Mesenchymal stem cell (in vitro differentiated cells and primary cell): Measurements from ENCODE around the gene CYP27B1.

ENCODE experiments used
- DNase-seq: peaks from one replicate; pipeline ENCODE4 v3.0.0-alpha.2; 2013
- H2AFZ ChIP-seq: one replicate; pipeline ENCODE4 v1.6.1; 2013; ENCODE audit warnings: low read depth, mild to moderate bottlenecking, control low read depth, inconsistent platforms, low read length, moderate library complexity
- H2AK5ac ChIP-seq: 2 replicates; pipeline ENCODE4 v1.6.1; 2013; ENCODE audit warnings: low read length, moderate library complexity, mild to moderate bottlenecking, inconsistent platforms; ENCODE audit not compliant: severe bottlenecking
- H2BK120ac ChIP-seq: one replicate; pipeline ENCODE4 v1.6.1; 2013; ENCODE audit warnings: low read depth, mild to moderate bottlenecking, inconsistent platforms, low read length, moderate library complexity
- H2BK12ac ChIP-seq, 2 experiments: one replicate each; pipeline ENCODE4 v1.6.1; 2013; ENCODE audit warnings: inconsistent platforms in 2 of 2, low read length in 2 of 2, mild to moderate bottlenecking in 2 of 2, moderate library complexity in 2 of 2, control low read depth in 1 of 2
- H2BK15ac ChIP-seq: one replicate; pipeline ENCODE4 v1.6.1; 2013; ENCODE audit warnings: mild to moderate bottlenecking, low read depth, inconsistent platforms; ENCODE audit not compliant: poor library complexity, severe bottlenecking
- H2BK5ac ChIP-seq: 2 replicates; pipeline ENCODE4 v1.6.1; 2013; ENCODE audit warnings: low read depth, mild to moderate bottlenecking, low read length, control low read depth, inconsistent platforms; ENCODE audit not compliant: poor library complexity, severe bottlenecking
- H3K14ac ChIP-seq, 2 experiments: one replicate each; pipeline ENCODE4 v1.6.1; 2013; ENCODE audit warnings: inconsistent platforms in 2 of 2, low read length in 2 of 2, control low read depth in 1 of 2, mild to moderate bottlenecking in 1 of 2, moderate library complexity in 1 of 2
- H3K18ac ChIP-seq, 2 experiments: one replicate each; pipeline ENCODE4 v1.6.1; 2013; ENCODE audit warnings: inconsistent platforms in 2 of 2, low read length in 2 of 2, control low read depth in 1 of 2, low read depth in 1 of 2, mild to moderate bottlenecking in 1 of 2
- H3K23ac ChIP-seq, 2 experiments: one replicate each; pipeline ENCODE4 v1.6.1; 2013; ENCODE audit warnings: inconsistent platforms in 2 of 2, low read length in 2 of 2, mild to moderate bottlenecking in 2 of 2, moderate library complexity in 2 of 2, control low read depth in 1 of 2
- H3K27ac ChIP-seq: 2 replicates; pipeline ENCODE4 v1.5.1; 2013; ENCODE audit warnings: mild to moderate bottlenecking, moderate library complexity, low read length, control low read depth, inconsistent platforms; ENCODE audit not compliant: poor library complexity, severe bottlenecking
- H3K27me3 ChIP-seq, 2 experiments: 2 replicates each; pipeline versions ENCODE4 v1.6.1 to v1.7.0; 2013; ENCODE audit warnings: low read length in 2 of 2, mild to moderate bottlenecking in 2 of 2, moderate library complexity in 2 of 2, control low read depth in 1 of 2, inconsistent platforms in 1 of 2; ENCODE audit not compliant: control insufficient read depth in 1 of 2, insufficient read depth in 1 of 2
- H3K36me3 ChIP-seq, 2 experiments: 2 replicates each; pipeline versions ENCODE4 v1.6.1 to v1.7.0; 2013; ENCODE audit warnings: low read length in 2 of 2, control low read depth in 1 of 2, inconsistent platforms in 1 of 2, low read depth in 1 of 2, mild to moderate bottlenecking in 1 of 2; ENCODE audit not compliant: insufficient read depth in 2 of 2, control insufficient read depth in 1 of 2
- H3K4ac ChIP-seq, 2 experiments: one replicate each; pipeline ENCODE4 v1.6.1; 2013; ENCODE audit warnings: inconsistent platforms in 2 of 2, low read length in 2 of 2, mild to moderate bottlenecking in 2 of 2, moderate library complexity in 2 of 2, control low read depth in 1 of 2, low read depth in 1 of 2
- H3K4me1 ChIP-seq: 2 replicates; pipeline ENCODE4 v1.6.1; 2013; ENCODE audit warnings: low read depth, low read length, control low read depth; ENCODE audit not compliant: control insufficient read depth, insufficient read depth
- H3K4me2 ChIP-seq: 2 replicates; pipeline ENCODE4 v1.6.1; 2013; ENCODE audit warnings: low read length, mild to moderate bottlenecking, inconsistent platforms; ENCODE audit not compliant: poor library complexity, severe bottlenecking
- H3K4me3 ChIP-seq, 2 experiments: 2 replicates each; pipeline versions ENCODE4 v1.5.1 to v1.7.0; 2013; ENCODE audit warnings: low read length in 2 of 2, mild to moderate bottlenecking in 2 of 2, control low read depth in 1 of 2, low read depth in 1 of 2; ENCODE audit not compliant: insufficient read depth in 1 of 2
- H3K79me1 ChIP-seq: replicated peaks from 2 replicates; pipeline ENCODE4 v1.6.1; 2013; ENCODE audit warnings: mild to moderate bottlenecking, control low read depth, low read length, inconsistent platforms; ENCODE audit not compliant: poor library complexity, severe bottlenecking
- H3K9ac ChIP-seq: 2 replicates; pipeline ENCODE4 v1.7.0; 2013; ENCODE audit warnings: mild to moderate bottlenecking, low read length, moderate library complexity
- H3K9me3 ChIP-seq: 2 replicates; pipeline ENCODE4 v1.7.0; 2013; ENCODE audit warnings: mild to moderate bottlenecking, low read length; ENCODE audit not compliant: control insufficient read depth
- H4K8ac ChIP-seq: one replicate; pipeline ENCODE4 v1.6.1; 2013; ENCODE audit warnings: inconsistent platforms, mild to moderate bottlenecking, low read length, moderate library complexity
- H4K91ac ChIP-seq: one replicate; pipeline ENCODE4 v1.6.1; 2013; ENCODE audit warnings: mild to moderate bottlenecking, low read length, inconsistent platforms
- WGBS: methylation state at CpG from one replicate; pipeline ENCODE4 v1.1.7; 2013; ENCODE audit warnings: mixed read lengths; 5-methylcytosine and 5-hydroxymethylcytosine counted together

The CYP27B1 gene

GRCh38 chr12:57744194-57744776, 22.6 kb downstream of the CYP27B1 start:
- Histone ChIP-seq H2BK120ac (peak overlapping the region; percentile 77), H2AFZ (peak overlapping the region; percentile 36), H3K18ac (peak overlapping the region; percentile 65 to 67), H3K4me1 (peaks cover 9% of the 10 kb centered on the region), H3K79me1 (peaks cover 9% of the 10 kb centered on the region), H2BK15ac (peak overlapping the region; percentile 68), H2BK5ac (no peak overlapping the region), H3K9ac (peak overlapping the region; percentile 98), H3K4me2 (peak overlapping the region; percentile 79), H3K4ac (peak overlapping the region in 1 of 2 experiments; percentile 24), H3K36me3 (peaks cover 15 to 36% of the 10 kb centered on the region in 2 experiments), H3K27ac (peak overlapping the region; percentile 82), H3K9me3 (no peaks in the 10 kb centered on the region), H3K23ac (no peak overlapping the region), H4K8ac (peak overlapping the region; percentile 73), H2AK5ac (peak overlapping the region; percentile 29), H4K91ac (peak overlapping the region; percentile 84), H2BK12ac (no peak overlapping the region), H3K27me3 (peaks cover 33% of the 10 kb centered on the region in 2 experiments), H3K14ac (no peak overlapping the region), H3K4me3 (peak overlapping the region; percentile 51 to 96)
- 40% methylated on average over 19 of the region's 21 CpGs for WGBS
- no peak for DNase-seq

GRCh38 chr12:57743769-57744168, 23.1 kb downstream of the CYP27B1 start:
- Histone ChIP-seq H2AK5ac (no peak overlapping the region), H3K18ac (no peak overlapping the region), H2BK12ac (no peak overlapping the region), H3K14ac (no peak overlapping the region), H3K4me2 (no peak overlapping the region), H3K4me3 (peak overlapping the region in 1 of 2 experiments; percentile 96), H3K23ac (no peak overlapping the region), H2BK5ac (no peak overlapping the region), H2BK15ac (no peak overlapping the region), H2BK120ac (no peak overlapping the region), H4K8ac (no peak overlapping the region), H3K4ac (no peak overlapping the region), H3K79me1 (peaks cover 6% of the 10 kb centered on the region), H3K36me3 (peaks cover 10 to 30% of the 10 kb centered on the region in 2 experiments), H3K27ac (no peak overlapping the region), H3K9ac (peak overlapping the region; percentile 98), H3K27me3 (peaks cover 37 to 38% of the 10 kb centered on the region in 2 experiments), H2AFZ (no peak overlapping the region), H3K9me3 (no peaks in the 10 kb centered on the region), H4K91ac (no peak overlapping the region), H3K4me1 (peaks cover 9% of the 10 kb centered on the region)
- no peak for DNase-seq
- WGBS = 93% methylated on average over 2 of the region's 2 CpGs

- Histone ChIP-seq H2BK12ac (no peak overlapping the region), H3K4me3 (no peak overlapping the region), H2AK5ac (no peak overlapping the region), H3K27ac (no peak overlapping the region), H3K4me2 (no peak overlapping the region), H3K4me1 (peaks cover 25% of the 10 kb centered on the region), H2BK5ac (no peak overlapping the region), H3K27me3 (peaks cover 47 to 48% of the 10 kb centered on the region in 2 experiments), H3K23ac (no peak overlapping the region), H3K36me3 (peaks cover 5 to 14% of the 10 kb centered on the region in 2 experiments), H3K4ac (no peak overlapping the region), H3K9ac (no peak overlapping the region), H3K14ac (no peak overlapping the region), H2BK15ac (no peak overlapping the region), H3K18ac (no peak overlapping the region), H4K91ac (no peak overlapping the region), H2AFZ (no peak overlapping the region), H4K8ac (no peak overlapping the region), H3K79me1 (no peaks in the 10 kb centered on the region), H3K9me3 (no peaks in the 10 kb centered on the region), H2BK120ac (no peak overlapping the region)
- no peak for DNase-seq
- WGBS = 56% methylated on average over 14 of the region's 14 CpGs
Observed at GRCh38 chr12:57741844-57742738, 24.8 kb downstream of the CYP27B1 start.

GRCh38 chr12:57741413-57741789, 25.5 kb downstream of the CYP27B1 start:
- Histone ChIP-seq H3K36me3 (peaks cover under 1 to 7% of the 10 kb centered on the region in 2 experiments), H3K23ac (no peak overlapping the region), H3K4me2 (no peak overlapping the region), H2BK120ac (no peak overlapping the region), H3K9ac (no peak overlapping the region), H3K9me3 (no peaks in the 10 kb centered on the region), H3K4me1 (peaks cover 31% of the 10 kb centered on the region), H2BK5ac (no peak overlapping the region), H2BK15ac (no peak overlapping the region), H2AK5ac (no peak overlapping the region), H2AFZ (no peak overlapping the region), H4K91ac (no peak overlapping the region), H3K4me3 (no peak overlapping the region), H3K79me1 (no peaks in the 10 kb centered on the region), H3K14ac (no peak overlapping the region), H3K27ac (no peak overlapping the region), H3K4ac (no peak overlapping the region), H3K18ac (no peak overlapping the region), H2BK12ac (no peak overlapping the region), H3K27me3 (peaks cover 54 to 55% of the 10 kb centered on the region in 2 experiments), H4K8ac (no peak overlapping the region)
- DNase-seq = no peak
- WGBS = 86% methylated on average over 1 of the region's 1 CpG
